NT2/D1 (cell line): Measurements from ENCODE around the gene MORN1.

Experiments
- DNase-seq: peaks from one replicate; pipeline ENCODE4 v3.0.0-alpha.2; 2011; ENCODE audit warnings: low read depth, low spot score
- H3K27me3 ChIP-seq: 2 replicates; pipeline ENCODE4 v1.6.0; 2011; ENCODE audit warnings: mild to moderate bottlenecking; ENCODE audit not compliant: insufficient read length, insufficient read depth
- H3K36me3 ChIP-seq: 2 replicates; pipeline ENCODE4 v1.6.1; 2011; ENCODE audit warnings: mild to moderate bottlenecking, low read length, mixed read lengths; ENCODE audit not compliant: insufficient read depth, insufficient read length
- H3K4me1 ChIP-seq: 2 replicates; pipeline ENCODE4 v1.5.1; 2011; ENCODE audit not compliant: insufficient read depth, insufficient read length
- H3K4me3 ChIP-seq: 2 replicates; pipeline ENCODE4 v1.5.1; 2011; ENCODE audit warnings: low read depth; ENCODE audit not compliant: insufficient read length
- H3K9ac ChIP-seq: 2 replicates; pipeline ENCODE4 v1.6.0; 2011; ENCODE audit warnings: low read depth; ENCODE audit not compliant: insufficient read length
- H3K9me3 ChIP-seq: 2 replicates; pipeline ENCODE4 v1.5.1; 2011; ENCODE audit warnings: mild to moderate bottlenecking, low read length; ENCODE audit not compliant: insufficient read depth
- SUZ12 ChIP-seq: IDR thresholded peaks from 2 replicates; pipeline ENCODE4 v1.6.1; 2011; ENCODE audit not compliant: insufficient read length, insufficient read depth; ENCODE audit errors: extremely low read depth
- YY1 ChIP-seq: IDR thresholded peaks from 2 replicates; pipeline ENCODE4 v1.6.1; 2011; ENCODE audit not compliant: insufficient read length, insufficient read depth
- ZNF274 ChIP-seq: IDR thresholded peaks from 2 replicates; pipeline ENCODE4 v1.6.1; 2011; ENCODE audit warnings: mild to moderate bottlenecking, low read depth, low read length

MORN1 gene

GRCh38 chr1:2408859-2409276 lies 17.5 kb upstream of the MORN1 start:
- Histone ChIP-seq H3K4me1 (peaks cover 6% of the 10 kb centered on the region), H3K27me3 (no peaks in the 10 kb centered on the region), H3K36me3 (peaks cover 62% of the 10 kb centered on the region), H3K9ac (no peak overlapping the region), H3K4me3 (no peak overlapping the region), H3K9me3 (no peaks in the 10 kb centered on the region)
- TF ChIP-seq ZNF274 (no peak), SUZ12 (no peak), YY1 (no peak)
- DNase-seq = no peak

- Histone ChIP-seq H3K4me1 (peaks cover 5% of the 10 kb centered on the region), H3K36me3 (peaks cover 67% of the 10 kb centered on the region), H3K4me3 (no peak overlapping the region), H3K9ac (no peak overlapping the region), H3K27me3 (no peaks in the 10 kb centered on the region), H3K9me3 (no peaks in the 10 kb centered on the region)
- TF ChIP-seq SUZ12 (no peak), ZNF274 (no peak), YY1 (no peak)
- no peak for DNase-seq
These were observed 17.1 kb upstream of the MORN1 start for GRCh38 chr1:2408456-2408855.

- Histone ChIP-seq H3K27me3 (no peaks in the 10 kb centered on the region), H3K9ac (no peak overlapping the region), H3K36me3 (peaks cover 72% of the 10 kb centered on the region), H3K9me3 (no peaks in the 10 kb centered on the region), H3K4me1 (peaks cover 4% of the 10 kb centered on the region), H3K4me3 (no peak overlapping the region)
- DNase-seq = no peak
- TF ChIP-seq YY1 = no peak
- TF ChIP-seq ZNF274 = no peak
- no peak for TF ChIP-seq SUZ12
These were observed 16.6 kb upstream of the MORN1 start for GRCh38 chr1:2407991-2408275.

GRCh38 chr1:2407166-2407990 lies 16.0 kb upstream of the MORN1 start:
- DNase-seq = no peak
- TF ChIP-seq SUZ12 = no peak
- no peak for TF ChIP-seq YY1
- TF ChIP-seq ZNF274 = no peak
- Histone ChIP-seq H3K9me3 (no peaks in the 10 kb centered on the region), H3K4me1 (peaks cover 4% of the 10 kb centered on the region), H3K4me3 (no peak overlapping the region), H3K9ac (no peak overlapping the region), H3K36me3 (peaks cover 77% of the 10 kb centered on the region), H3K27me3 (no peaks in the 10 kb centered on the region)

- Histone ChIP-seq H3K27me3 (no peaks in the 10 kb centered on the region), H3K36me3 (peaks cover 86% of the 10 kb centered on the region), H3K9ac (no peak overlapping the region), H3K9me3 (no peaks in the 10 kb centered on the region), H3K4me3 (no peak overlapping the region), H3K4me1 (peaks cover 4% of the 10 kb centered on the region)
- no peak for DNase-seq
- no peak for TF ChIP-seq YY1
- TF ChIP-seq ZNF274 = no peak
- TF ChIP-seq SUZ12 = no peak
These were observed 15.2 kb upstream of the MORN1 start for GRCh38 chr1:2406451-2407041.

GRCh38 chr1:2405588-2406295 lies 14.4 kb upstream of the MORN1 start:
- peaks cover 91% of the 10 kb centered on the region for H3K36me3 ChIP-seq

GRCh38 chr1:2404890-2405511 lies 13.6 kb upstream of the MORN1 start:
- no peaks in the 10 kb centered on the region for H3K9me3 ChIP-seq
- no peak for TF ChIP-seq ZNF274
- no peak for TF ChIP-seq SUZ12
- TF ChIP-seq YY1 = no peak
- peaks cover 94% of the 10 kb centered on the region for H3K36me3 ChIP-seq
- no peak for DNase-seq
- H3K4me1 ChIP-seq = peaks cover 4% of the 10 kb centered on the region
- H3K4me3 ChIP-seq = no peak overlapping the region
- peak overlapping the region; percentile 32 for H3K9ac ChIP-seq
- H3K27me3 ChIP-seq = no peaks in the 10 kb centered on the region

More at GRCh38 chr1:2405588-2406295, 14.4 kb upstream of the MORN1 start:
- no peaks in the 10 kb centered on the region for H3K9me3 ChIP-seq
- no peak for DNase-seq
- no peak overlapping the region for H3K9ac ChIP-seq
- no peak overlapping the region for H3K4me3 ChIP-seq
- H3K27me3 ChIP-seq = no peaks in the 10 kb centered on the region
- peaks cover 4% of the 10 kb centered on the region for H3K4me1 ChIP-seq
- no peak for TF ChIP-seq ZNF274
- TF ChIP-seq SUZ12 = no peak
- TF ChIP-seq YY1 = no peak
